ENCODE results near the gene RNASEH1.
"Not testable (repeated sequence)": the region's sequence is repeated elsewhere in the genome, so short reads cannot be mapped to it uniquely, and the experiment has no call there.

Gene RNASEH1

DNA sequence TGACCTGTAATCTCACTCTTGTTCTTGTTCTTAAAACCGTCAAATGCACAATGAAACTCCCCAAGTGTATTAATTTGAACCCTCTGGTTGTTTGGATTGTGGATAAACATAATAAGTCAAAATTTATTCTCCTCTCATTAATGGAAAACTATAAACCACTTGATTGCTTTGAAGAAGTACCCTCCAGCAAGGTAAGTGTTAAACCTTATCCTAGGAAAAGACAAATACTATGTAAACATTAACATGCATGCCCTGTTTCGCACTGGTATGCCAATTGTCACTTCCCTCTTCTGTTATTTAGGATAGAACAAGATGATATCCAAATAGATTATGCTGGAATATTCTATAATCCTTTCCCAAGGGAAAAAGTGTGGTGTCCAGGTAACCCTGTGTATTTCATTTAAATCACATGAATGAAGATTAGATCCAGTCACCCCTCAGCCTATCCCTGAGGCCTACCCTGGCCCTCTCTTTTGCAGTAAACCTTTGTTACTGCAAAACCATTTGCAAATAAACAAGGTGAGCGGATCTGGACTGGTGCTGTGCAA lies 40.1 kb downstream of the RNASEH1 start:
- DNase-seq, result no peak

DNA sequence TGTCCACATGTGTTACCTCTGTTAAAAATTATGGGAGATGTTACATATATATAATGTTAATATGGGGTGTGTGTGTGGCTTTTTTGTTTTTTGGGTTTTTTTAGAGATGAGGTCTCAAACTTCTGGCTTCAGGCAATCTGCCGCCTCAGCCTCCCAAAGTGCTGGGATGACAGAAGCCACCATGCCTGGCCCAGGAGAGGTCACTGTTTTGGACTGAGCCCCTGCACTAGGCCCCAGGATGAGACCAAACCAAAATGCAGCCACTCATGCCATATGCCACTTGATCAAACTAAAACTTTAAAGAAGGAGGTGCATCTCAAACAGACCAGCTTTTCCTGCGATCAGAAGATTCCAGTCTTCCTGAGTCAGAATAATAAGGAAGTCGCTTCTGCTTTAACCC lies 41.3 kb downstream of the RNASEH1 start:
- DNase-seq, result no peak

DNA sequence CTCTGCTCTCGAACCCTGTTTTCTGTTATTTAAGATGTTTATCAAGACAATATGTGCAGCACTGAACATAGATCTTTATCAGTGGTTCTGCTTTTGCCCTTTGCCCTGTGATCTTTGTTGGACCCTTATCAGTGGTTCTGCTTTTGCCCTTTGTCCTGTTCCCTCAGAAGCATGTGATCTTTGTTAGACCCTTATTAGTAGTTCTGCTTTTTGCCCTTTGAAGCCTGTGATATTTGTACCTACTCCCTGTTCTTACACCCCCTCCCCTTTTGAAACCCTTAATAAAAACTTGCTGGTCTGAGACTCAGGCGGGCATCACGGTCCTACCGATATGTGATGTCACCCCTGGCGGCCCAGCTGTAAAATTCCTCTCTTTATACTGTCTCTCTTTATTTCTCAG lies 42.7 kb downstream of the RNASEH1 start:
- not testable (repeated sequence) for DNase-seq

DNA sequence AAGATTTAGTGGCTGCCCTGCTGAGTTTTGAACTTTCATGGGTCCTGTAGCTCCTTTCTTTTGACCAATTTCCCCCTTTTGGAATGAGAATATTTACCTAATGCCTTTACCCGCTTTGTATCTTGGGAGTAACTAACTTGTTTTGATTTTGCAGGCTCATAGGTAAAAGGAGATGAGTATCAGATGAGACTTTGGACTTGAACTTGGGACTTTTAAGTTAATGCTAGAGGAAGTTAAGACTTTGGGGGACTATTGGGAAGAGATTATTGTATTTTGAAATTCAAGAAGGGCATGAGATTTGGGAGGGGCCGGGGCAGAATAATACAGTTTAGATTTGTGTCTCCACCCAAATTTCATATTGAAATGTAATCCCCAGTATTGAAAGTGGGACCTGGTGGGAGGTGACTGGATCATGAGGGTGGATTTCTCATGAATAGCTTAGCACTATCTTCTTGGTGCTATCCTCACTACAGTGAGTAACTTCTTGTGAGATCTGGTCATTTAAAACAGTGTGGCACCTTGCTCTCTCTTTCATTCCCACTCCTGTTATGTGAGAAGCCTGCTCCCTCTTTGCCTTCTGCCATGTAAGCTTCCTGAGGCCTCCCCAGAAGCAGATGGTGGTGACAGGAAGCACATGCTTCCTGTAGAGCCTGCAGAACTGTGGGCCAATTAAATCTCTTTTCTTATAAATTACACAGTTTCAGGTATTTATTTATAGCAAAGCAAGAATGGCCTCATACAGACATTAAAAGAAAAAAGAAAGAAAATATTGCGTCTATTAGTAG lies 44.9 kb downstream of the RNASEH1 start:
- DNase-seq, result no peak

DNA sequence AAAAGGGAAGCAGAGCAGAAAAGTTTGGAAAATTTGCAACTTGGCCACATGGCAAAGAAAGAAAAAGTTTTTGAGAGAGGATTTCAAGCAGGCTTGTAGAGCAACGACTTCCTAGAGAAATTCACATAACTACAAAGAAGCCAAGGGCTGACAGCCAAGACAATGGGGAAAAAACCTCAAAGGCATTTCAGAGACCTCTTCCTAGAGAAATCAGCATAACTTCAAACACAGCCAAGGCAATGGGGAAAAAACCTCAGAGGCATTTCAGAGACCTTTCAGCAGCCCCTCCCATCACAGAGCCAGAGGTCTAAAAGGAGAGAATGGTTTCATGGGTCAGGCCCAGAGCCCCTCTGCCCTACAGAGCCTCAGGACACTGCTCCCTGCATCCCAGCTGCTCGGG lies 46.0 kb downstream of the RNASEH1 start:
- no peak for DNase-seq

DNA sequence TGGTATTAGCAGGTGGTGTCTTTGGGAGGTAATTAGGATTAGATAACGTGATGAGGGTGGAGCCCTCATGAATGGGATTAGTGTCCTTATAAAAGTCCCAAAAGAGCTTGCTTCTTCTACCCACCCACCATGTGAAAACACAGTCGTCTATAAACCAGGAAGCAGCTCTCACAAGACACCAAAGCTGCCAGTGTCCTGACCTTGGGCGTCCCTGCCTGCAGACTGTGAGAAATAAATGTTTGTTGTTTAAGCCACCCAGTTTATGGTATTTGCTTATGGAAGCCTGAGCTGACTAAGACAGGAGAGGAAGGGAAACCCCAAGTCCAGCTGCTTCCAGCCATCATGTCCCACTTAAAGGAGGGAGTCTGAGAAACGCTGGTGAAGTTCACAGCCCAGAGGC lies 52.4 kb downstream of the RNASEH1 start:
- no peak for DNase-seq

DNA sequence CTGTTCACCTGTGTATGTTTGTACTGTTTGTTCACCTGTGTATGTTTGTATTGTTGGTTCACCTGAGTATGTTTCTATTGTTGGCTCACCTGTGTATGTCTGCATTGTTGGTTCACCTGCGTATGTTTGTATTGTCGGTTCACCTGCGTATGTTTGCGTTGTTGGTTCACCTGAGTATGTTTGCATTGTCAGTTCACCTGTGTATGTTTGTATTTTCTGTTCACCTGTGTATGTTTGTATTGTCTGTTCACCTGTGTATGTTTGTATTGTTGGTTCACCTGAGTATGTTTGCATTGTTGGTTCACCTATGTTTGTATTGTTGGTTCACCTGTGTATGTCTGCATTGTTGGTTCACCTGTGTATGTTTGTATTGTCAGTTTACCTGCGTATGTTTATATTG lies 53.4 kb downstream of the RNASEH1 start:
- DNase-seq, result no peak

DNA sequence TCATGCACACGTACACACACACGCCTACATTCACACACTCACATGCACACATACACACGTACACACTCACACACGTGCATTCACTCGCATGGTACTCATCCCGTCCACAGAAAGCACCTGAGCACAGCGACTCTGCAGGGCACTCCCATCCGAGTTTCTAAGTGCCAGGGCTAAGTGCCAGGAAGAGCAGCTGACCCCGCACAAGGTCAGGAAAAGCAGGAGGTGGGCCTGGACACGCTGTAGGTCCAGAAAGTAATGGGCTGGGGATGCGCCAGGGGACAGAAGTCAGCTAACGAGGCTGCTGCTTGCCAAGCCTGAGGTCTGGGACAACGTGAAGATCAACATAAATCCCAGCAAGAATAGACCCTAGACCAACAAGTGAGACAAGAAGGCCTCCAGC lies 54.6 kb downstream of the RNASEH1 start:
- DNase-seq, result no peak

DNA sequence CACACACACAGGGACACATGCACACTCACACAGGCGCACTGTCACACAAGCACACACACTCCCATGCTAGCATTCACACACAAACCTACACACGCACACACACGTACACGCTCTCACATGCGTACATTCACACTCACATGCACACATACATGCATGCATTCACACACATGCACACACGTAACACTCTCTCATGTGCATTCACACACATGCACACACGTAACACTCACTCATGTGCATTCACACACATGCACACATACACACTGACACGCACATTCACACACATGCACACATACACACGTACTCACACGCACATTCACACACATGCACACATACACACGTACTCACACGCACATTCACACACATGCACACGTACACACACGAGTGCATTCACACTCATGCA lies 55.1 kb downstream of the RNASEH1 start:
- DNase-seq, result no peak

DNA sequence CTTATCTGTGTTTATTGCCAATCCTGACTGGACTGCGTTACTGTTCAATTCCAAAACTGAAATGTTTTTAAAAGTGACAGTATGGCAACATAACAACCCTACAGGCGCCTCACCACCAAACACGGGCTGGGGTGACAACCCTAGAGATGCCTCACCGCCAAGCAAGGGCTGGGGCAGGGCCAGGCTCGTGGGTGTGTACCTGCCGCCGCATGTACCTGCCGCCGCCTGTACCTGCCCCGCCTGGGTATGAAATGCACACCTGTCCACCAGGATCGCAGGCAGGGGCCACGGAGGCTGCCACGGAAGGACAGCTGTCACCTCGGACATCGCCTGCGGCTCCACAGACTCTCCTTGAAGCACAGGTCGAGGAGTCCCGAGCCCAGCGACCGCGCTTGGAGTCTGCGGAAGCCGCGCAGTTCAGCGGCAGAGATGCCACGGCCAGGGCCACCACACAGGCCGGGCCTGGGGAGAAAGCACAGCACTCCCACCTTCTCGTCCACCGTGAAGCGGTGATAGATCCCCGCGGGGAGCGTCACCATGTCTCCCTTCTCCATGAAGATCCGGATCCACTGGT lies 57.7 kb downstream of the RNASEH1 start:
- DNase-seq, result no peak

DNA sequence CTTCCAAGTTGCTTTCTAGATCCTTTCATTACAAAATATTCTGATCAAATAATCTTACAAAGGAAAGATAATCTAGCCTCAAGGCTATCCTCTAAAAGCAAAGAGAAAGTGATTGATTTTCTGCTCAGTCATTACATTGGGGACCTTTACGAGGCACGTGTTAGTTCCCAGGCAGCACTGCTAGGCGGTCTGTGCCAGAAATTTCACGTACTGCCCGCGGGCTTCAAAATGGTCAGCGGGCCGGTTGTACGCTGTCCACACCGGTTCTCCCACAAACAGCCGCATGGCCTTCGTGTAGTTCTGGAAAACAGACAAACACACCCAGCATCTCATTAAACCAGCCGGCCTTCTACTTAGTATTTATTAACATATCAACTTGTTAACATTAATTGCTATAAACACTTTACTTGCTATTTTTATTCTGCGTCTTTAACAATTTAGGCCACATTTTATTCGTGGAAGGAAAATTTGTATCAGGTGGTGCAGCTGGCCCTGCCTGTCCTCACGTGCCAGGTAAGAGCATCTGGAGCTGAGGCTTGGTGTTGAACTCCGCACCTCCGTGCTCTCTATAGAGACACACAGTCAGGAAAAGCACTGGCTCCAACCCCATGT lies 59.2 kb downstream of the RNASEH1 start:
- DNase-seq, result no peak

DNA sequence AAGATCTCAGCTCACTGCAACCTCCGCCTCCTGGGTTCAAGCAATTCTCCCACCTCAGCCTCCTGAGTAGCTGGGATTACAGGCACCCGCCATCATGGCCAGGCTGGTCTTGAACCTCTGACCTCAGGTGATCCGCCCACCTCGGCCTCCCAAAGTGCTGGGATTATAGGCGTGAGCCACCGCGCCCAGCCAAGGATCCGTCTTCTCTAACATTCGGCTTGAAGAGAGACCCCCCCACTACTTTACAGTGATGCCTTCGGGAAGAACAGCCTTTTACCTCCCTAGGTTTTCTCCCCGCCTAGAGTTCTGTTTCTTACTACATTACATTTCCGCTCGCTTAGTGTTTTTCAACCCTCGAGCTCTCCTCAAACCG lies 61.4 kb downstream of the RNASEH1 start:
- not testable (repeated sequence) for DNase-seq
